GM19025 (cell line): ENCODE results near the gene HES1.

Experiments
- ATAC-seq: cut with Tn5 transposase; IDR thresholded peaks from one replicate; pipeline ENCODE4 v1.9.1; 2021; ENCODE audit warnings: mild to moderate bottlenecking, low read depth, moderate library complexity; ENCODE audit not compliant: unreplicated experiment

HES1 gene

GRCh38 chr3:194165271-194166018 is 29.5 kb downstream of the HES1 start:
- no peak for ATAC-seq

- ATAC-seq = no peak
Observed at GRCh38 chr3:194166682-194167479, 30.9 kb downstream of the HES1 start.

GRCh38 chr3:194167480-194168282 is 31.7 kb downstream of the HES1 start:
- no peak for ATAC-seq

- no peak for ATAC-seq
Observed at GRCh38 chr3:194168994-194169393, 33.0 kb downstream of the HES1 start.

- ATAC-seq = no peak
Observed at GRCh38 chr3:194169595-194169994, 33.6 kb downstream of the HES1 start.

- no peak for ATAC-seq
Observed at GRCh38 chr3:194170793-194171192, 34.8 kb downstream of the HES1 start.

- ATAC-seq = no peak
Observed at GRCh38 chr3:194174406-194174805, 38.5 kb downstream of the HES1 start.

- ATAC-seq = no peak
Observed at GRCh38 chr3:194174980-194175379, 39.0 kb downstream of the HES1 start.

- no peak for ATAC-seq
Observed at GRCh38 chr3:194176274-194176991, 40.5 kb downstream of the HES1 start.

GRCh38 chr3:194177141-194177540 is 41.2 kb downstream of the HES1 start:
- no peak for ATAC-seq

- no peak for ATAC-seq
Observed at GRCh38 chr3:194178128-194178527, 42.2 kb downstream of the HES1 start.

- ATAC-seq = no peak
Observed at GRCh38 chr3:194178669-194179068, 42.7 kb downstream of the HES1 start.

- ATAC-seq = no peak
Observed at GRCh38 chr3:194180570-194180969, 44.6 kb downstream of the HES1 start.

GRCh38 chr3:194181612-194182529 is 45.9 kb downstream of the HES1 start:
- ATAC-seq = no peak

- ATAC-seq = no peak
Observed at GRCh38 chr3:194183271-194183670, 47.3 kb downstream of the HES1 start.

GRCh38 chr3:194184265-194184751 is 48.4 kb downstream of the HES1 start:
- no peak for ATAC-seq

GRCh38 chr3:194184801-194185200 is 48.9 kb downstream of the HES1 start:
- ATAC-seq = no peak

GRCh38 chr3:194185221-194185620 is 49.3 kb downstream of the HES1 start:
- ATAC-seq = no peak

GRCh38 chr3:194187233-194187944 is 51.4 kb downstream of the HES1 start:
- no peak for ATAC-seq
